Measurements from ENCODE around the gene EAF2. TPM values are rescaled to one million over a fixed set of nuclear protein-coding genes. Genes with fewer than 3 reads are reported as not detected.

The EAF2 gene
- total and polyA plus RNA-seq, 4 donors = 1.5 to 6.6 (median 5.3) TPM

GRCh38 chr3:121913305-121913990 lies 78.4 kb downstream of the EAF2 start:
- WGBS = 88% methylated on average over 2 of the region's 2 CpGs
- no peak overlapping the region for H3K27ac ChIP-seq (ENCODE audit: low read depth in 1 of 2, low read length in 2 of 2)
- TF ChIP-seq EGR1 (IDR thresholded peaks at IDR 0.05; ENCODE audit: low read depth in 2 of 2) (no peak), RAD21 (IDR thresholded peaks at IDR 0.05) (no peak), TAF1 (conservative IDR thresholded peaks at IDR 0.05) (no peak), NR2F2 (IDR thresholded peaks at IDR 0.05) (no peak), CTCF (IDR thresholded peaks at IDR 0.05; ENCODE audit: low read depth, low read length, missing input control) (no peak), REST (IDR thresholded peaks at IDR 0.05) (no peak), HNF4A (conservative IDR thresholded peaks at IDR 0.05) (no peak), JUND (IDR thresholded peaks at IDR 0.05) (no peak)
- H3K4me3 ChIP-seq (ENCODE audit: low read depth in 1 of 3, low read length in 3 of 3) = no peak overlapping the region
- H3K4me1 ChIP-seq (ENCODE audit: control insufficient read depth in 4 of 4, insufficient read depth in 4 of 4, low read length in 3 of 4) = no peaks in the 10 kb centered on the region
- H3K27me3 ChIP-seq (ENCODE audit: control insufficient read depth in 4 of 4, insufficient read depth in 4 of 4, low read length in 3 of 4) = no peaks in the 10 kb centered on the region
- no peaks in the 10 kb centered on the region for H3K36me3 ChIP-seq (ENCODE audit: control insufficient read depth in 4 of 4, insufficient read depth in 3 of 4, low read depth in 1 of 4, low read length in 3 of 4)
- no peak overlapping the region for H3K9ac ChIP-seq (ENCODE audit: low read depth in 1 of 2, low read length in 2 of 2)
- H3K9me3 ChIP-seq (ENCODE audit: control insufficient read depth in 4 of 4, low read length in 3 of 4) = no peaks in the 10 kb centered on the region
- no peak for DNase-seq (ENCODE audit: low spot score)

DNA sequence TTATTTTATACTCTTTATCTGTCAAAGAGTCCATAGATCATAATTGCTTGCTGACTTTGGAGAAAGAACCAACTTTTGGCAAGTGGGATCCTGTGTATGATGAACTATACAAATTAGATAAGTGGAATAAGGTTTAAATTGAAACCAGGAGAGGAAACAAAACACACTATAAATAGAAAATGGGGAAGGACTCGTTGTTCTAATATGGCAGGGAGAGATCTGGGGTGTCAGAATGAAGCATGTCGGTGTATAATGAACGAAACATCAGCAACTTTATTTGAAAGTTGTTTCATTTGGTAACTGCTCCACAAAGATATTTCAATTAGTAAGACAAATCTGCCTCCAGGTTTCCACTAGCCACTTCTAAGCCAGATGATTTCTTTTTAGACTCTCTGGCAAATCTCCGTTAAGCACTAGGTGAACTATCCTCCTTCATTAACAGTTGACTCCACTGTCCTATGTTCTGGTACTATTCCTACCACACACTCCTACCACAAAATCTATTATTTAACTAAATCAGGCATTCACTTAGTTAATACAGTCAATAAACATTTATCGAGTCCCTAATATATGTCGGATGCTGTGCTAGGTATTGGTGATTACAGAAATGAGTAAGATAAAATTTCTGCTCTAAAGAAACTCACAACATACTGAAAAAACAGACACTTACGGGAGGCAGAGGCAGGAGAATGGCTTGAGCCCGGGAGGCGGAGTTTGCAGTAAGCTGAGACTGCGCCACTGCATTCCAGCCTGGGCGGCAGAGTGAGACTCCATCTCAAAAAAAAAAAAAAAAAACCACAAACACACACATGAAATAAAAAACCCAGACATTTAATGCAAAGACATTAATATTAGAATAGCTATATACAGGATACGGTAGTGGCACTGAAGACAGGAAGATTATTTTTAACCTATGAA lies 79.3 kb downstream of the EAF2 start:
- no peaks in the 10 kb centered on the region for H3K4me1 ChIP-seq (ENCODE audit: control insufficient read depth in 4 of 4, insufficient read depth in 4 of 4, low read length in 3 of 4)
- WGBS = 89% methylated on average over 12 of the region's 12 CpGs
- H3K9ac ChIP-seq (ENCODE audit: low read depth in 1 of 2, low read length in 2 of 2) = no peak overlapping the region
- no peak for DNase-seq (ENCODE audit: low spot score)
- TF ChIP-seq HNF4A (conservative IDR thresholded peaks at IDR 0.05) (no peak), ATF3 (IDR thresholded peaks at IDR 0.05) (no peak), GABPA (IDR thresholded peaks at IDR 0.05 in 1 of 2, conservative IDR thresholded peaks at IDR 0.05 in 1 of 2) (no peak), NR2F2 (IDR thresholded peaks at IDR 0.05) (no peak), HNF4G (IDR thresholded peaks at IDR 0.05) (no peak), TAF1 (conservative IDR thresholded peaks at IDR 0.05) (no peak), RXRA (IDR thresholded peaks at IDR 0.05) (no peak), RAD21 (IDR thresholded peaks at IDR 0.05) (no peak), FOXA1 (IDR thresholded peaks at IDR 0.05) (no peak), JUND (IDR thresholded peaks at IDR 0.05) (no peak), YY1 (IDR thresholded peaks at IDR 0.05) (no peak), SP1 (IDR thresholded peaks at IDR 0.05) (no peak)
- TF ChIP-seq, protein P1, sequence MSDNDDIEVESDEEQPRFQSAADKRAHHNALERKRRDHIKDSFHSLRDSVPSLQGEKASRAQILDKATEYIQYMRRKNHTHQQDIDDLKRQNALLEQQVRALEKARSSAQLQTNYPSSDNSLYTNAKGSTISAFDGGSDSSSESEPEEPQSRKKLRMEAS (IDR thresholded peaks at IDR 0.05) = no peak
- H3K9me3 ChIP-seq (ENCODE audit: control insufficient read depth in 4 of 4, low read length in 3 of 4) = no peaks in the 10 kb centered on the region
- H3K36me3 ChIP-seq (ENCODE audit: control insufficient read depth in 4 of 4, insufficient read depth in 3 of 4, low read depth in 1 of 4, low read length in 3 of 4) = peaks cover 0 to 2% (median under 1%) of the 10 kb centered on the region in 4 donors
- H3K27me3 ChIP-seq (ENCODE audit: control insufficient read depth in 4 of 4, insufficient read depth in 4 of 4, low read length in 3 of 4) = no peaks in the 10 kb centered on the region
- no peak overlapping the region for H3K4me3 ChIP-seq (ENCODE audit: low read depth in 1 of 3, low read length in 3 of 3)
- H3K27ac ChIP-seq (ENCODE audit: low read depth in 1 of 2, low read length in 2 of 2) = no peak overlapping the region
